Progenitor cell of endocrine pancreas (in vitro differentiated cells): ENCODE measurements around the gene ZMAT2. TPM values are rescaled to one million over a fixed set of nuclear protein-coding genes. Genes with fewer than 3 reads are reported as not detected.

Experiments used
- DNase-seq: peaks from one replicate; pipeline ENCODE4 v3.0.0; 2021; ENCODE audit warnings: low spot score; ENCODE audit not compliant: unreplicated experiment
- H3K27ac Mint-ChIP-seq: 2 replicates; pipeline ENCODE4 v1.8.0; 2021; ENCODE audit warnings: mild to moderate bottlenecking, moderate library complexity, mixed read lengths
- H3K27me3 Mint-ChIP-seq: 2 replicates; pipeline ENCODE4 v1.8.0; 2021; ENCODE audit warnings: mixed read lengths
- H3K36me3 Mint-ChIP-seq: 2 replicates; pipeline ENCODE4 v1.8.0; 2022; ENCODE audit warnings: mixed read lengths; ENCODE audit not compliant: insufficient read depth
- H3K4me1 Mint-ChIP-seq: 2 replicates; pipeline ENCODE4 v1.8.0; 2021; ENCODE audit warnings: low read depth, mixed read lengths
- H3K4me3 Mint-ChIP-seq: 2 replicates; pipeline ENCODE4 v1.8.0; 2021; ENCODE audit warnings: low read depth, mild to moderate bottlenecking, moderate library complexity, mixed read lengths
- H3K9me3 Mint-ChIP-seq: 2 replicates; pipeline ENCODE4 v1.8.0; 2021; ENCODE audit warnings: low read depth, mixed read lengths
- total RNA-seq: library from RNA; stranded (reverse); gene quantifications from 2 replicates; pipeline ENCODE4 v1.2.1, GENCODE V29; 2021
- TF ChIP-seq, protein P1 (sequence below): fragments of 200-600 bp; sonication (generic); IDR thresholded peaks from one replicate; pipeline ENCODE4 v1.5.0; 2021; ENCODE audit warnings: antibody characterized with exemption, mild to moderate bottlenecking; ENCODE audit not compliant: unreplicated experiment

ZMAT2 gene
- total RNA-seq, 1 donor from 2014 or later, result 67.7 TPM

DNA sequence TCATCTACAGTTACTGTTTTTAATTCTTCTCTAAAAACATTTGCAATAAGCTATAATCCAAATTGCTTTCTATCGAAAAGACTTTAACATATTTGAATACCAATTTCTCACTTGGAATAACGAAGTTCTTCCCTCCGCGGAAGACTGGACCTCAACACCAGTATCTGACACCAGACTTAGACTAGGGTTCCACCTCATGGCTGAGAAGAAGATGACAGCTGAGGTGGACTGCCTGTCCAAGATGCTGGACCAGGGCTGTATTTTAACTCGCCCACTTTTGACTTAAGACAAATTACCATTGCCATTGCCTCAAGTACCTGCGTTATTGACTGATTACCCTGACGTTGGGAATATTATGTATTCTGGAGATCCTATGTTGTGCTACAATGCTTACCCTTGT lies 34.1 kb downstream of the ZMAT2 start:
- no peak overlapping the region for H3K27ac Mint-ChIP-seq
- H3K4me1 Mint-ChIP-seq, result no peaks in the 10 kb centered on the region
- H3K36me3 Mint-ChIP-seq, result no peaks in the 10 kb centered on the region
- TF ChIP-seq, protein P1, sequence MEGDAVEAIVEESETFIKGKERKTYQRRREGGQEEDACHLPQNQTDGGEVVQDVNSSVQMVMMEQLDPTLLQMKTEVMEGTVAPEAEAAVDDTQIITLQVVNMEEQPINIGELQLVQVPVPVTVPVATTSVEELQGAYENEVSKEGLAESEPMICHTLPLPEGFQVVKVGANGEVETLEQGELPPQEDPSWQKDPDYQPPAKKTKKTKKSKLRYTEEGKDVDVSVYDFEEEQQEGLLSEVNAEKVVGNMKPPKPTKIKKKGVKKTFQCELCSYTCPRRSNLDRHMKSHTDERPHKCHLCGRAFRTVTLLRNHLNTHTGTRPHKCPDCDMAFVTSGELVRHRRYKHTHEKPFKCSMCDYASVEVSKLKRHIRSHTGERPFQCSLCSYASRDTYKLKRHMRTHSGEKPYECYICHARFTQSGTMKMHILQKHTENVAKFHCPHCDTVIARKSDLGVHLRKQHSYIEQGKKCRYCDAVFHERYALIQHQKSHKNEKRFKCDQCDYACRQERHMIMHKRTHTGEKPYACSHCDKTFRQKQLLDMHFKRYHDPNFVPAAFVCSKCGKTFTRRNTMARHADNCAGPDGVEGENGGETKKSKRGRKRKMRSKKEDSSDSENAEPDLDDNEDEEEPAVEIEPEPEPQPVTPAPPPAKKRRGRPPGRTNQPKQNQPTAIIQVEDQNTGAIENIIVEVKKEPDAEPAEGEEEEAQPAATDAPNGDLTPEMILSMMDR, result peak; percentile 39
- peaks cover 26% of the 10 kb centered on the region for H3K27me3 Mint-ChIP-seq
- no peak overlapping the region for H3K4me3 Mint-ChIP-seq
- H3K9me3 Mint-ChIP-seq, result no peaks in the 10 kb centered on the region
- no peak for DNase-seq

DNA sequence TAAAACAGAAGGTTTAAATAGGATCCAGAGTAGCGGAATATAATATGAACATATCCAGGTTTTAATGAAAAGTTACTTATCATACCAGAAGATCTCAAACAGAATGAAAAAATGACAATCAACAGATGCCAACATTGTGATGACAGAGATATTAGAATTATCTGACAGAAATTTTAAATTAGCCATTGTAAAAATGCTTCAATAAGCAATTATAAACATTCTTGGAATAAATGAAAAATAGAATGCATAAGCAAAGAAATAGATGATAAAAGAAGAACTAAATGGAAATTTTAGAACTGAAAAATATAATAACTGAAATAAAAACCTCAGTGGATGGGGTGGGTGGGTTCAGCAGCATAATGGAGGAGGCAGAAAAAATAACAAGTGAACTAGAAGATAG lies 37.2 kb downstream of the ZMAT2 start:
- Mint-ChIP-seq H3K4me1 (no peaks in the 10 kb centered on the region), H3K27me3 (peaks cover 25% of the 10 kb centered on the region), H3K4me3 (no peak overlapping the region), H3K9me3 (no peaks in the 10 kb centered on the region), H3K27ac (no peak overlapping the region), H3K36me3 (no peaks in the 10 kb centered on the region)
- TF ChIP-seq, protein P1, result no peak
- DNase-seq, result no peak

DNA sequence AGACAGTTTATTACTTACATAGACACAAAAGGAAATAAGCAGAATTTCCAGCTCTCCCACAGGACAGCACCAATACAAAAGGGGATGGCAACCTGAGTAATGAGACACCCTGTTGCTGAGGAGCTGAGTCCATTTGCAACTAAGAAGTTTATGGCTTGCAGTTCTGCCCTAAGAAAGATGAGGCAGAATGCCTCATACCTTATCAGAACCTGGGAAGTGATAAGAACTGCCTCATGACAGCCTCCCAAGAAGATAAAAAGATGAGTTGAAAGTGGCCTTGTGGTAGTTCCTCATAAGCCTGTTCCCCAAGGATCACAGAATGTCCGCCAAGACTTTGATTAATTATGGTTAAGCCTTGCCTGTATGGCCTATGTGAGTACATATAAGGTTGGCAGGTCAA lies 41.7 kb downstream of the ZMAT2 start:
- no peak overlapping the region for H3K27ac Mint-ChIP-seq
- peaks cover 3% of the 10 kb centered on the region for H3K9me3 Mint-ChIP-seq

GRCh38 chr5:140753561-140753960 lies 53.3 kb downstream of the ZMAT2 start:
- TF ChIP-seq, protein P1, result no peak
- H3K4me1 Mint-ChIP-seq, result no peaks in the 10 kb centered on the region
- no peak for DNase-seq
- H3K27ac Mint-ChIP-seq, result no peak overlapping the region
- no peaks in the 10 kb centered on the region for H3K36me3 Mint-ChIP-seq
- no peaks in the 10 kb centered on the region for H3K27me3 Mint-ChIP-seq
- H3K9me3 Mint-ChIP-seq, result peaks cover 69% of the 10 kb centered on the region
- no peak overlapping the region for H3K4me3 Mint-ChIP-seq

More for the DNA sequence above, 41.7 kb downstream of the ZMAT2 start:
- no peak overlapping the region for H3K4me3 Mint-ChIP-seq
- DNase-seq, result no peak
- peaks cover 4% of the 10 kb centered on the region for H3K27me3 Mint-ChIP-seq
- TF ChIP-seq, protein P1, result no peak
- no peaks in the 10 kb centered on the region for H3K4me1 Mint-ChIP-seq
- H3K36me3 Mint-ChIP-seq, result no peaks in the 10 kb centered on the region

Other genes with a start within 250 kb of the ZMAT2 start
- 6.1 and 6.7 TPM in 2 replicates for gene EIF4EBP3, start 152.8 kb upstream of the ZMAT2 start, total RNA-seq
- 31.8 and 34.6 TPM in 2 replicates for gene SRA1, start 143.0 kb upstream of the ZMAT2 start, total RNA-seq
- 47.8 and 53.6 TPM in 2 replicates for gene APBB3, start 135.8 kb upstream of the ZMAT2 start, total RNA-seq
- 67.3 and 69.2 TPM in 2 replicates for gene SLC35A4, start 135.6 kb upstream of the ZMAT2 start, total RNA-seq
- 0.36 TPM in 1 of 2 replicates, not detected in the other for gene CD14, start 67.3 kb upstream of the ZMAT2 start, total RNA-seq
- 25.9 and 27.5 TPM in 2 replicates for gene TMCO6, start 61.0 kb upstream of the ZMAT2 start, total RNA-seq
- gene NDUFA2, start 52.8 kb upstream of the ZMAT2 start, total RNA-seq, result 62.4 and 63.9 TPM in 2 replicates
- 76.1 and 85.2 TPM in 2 replicates for gene IK, start 52.6 kb upstream of the ZMAT2 start, total RNA-seq
- gene WDR55, start 35.5 kb upstream of the ZMAT2 start, total RNA-seq, result 26.0 and 26.9 TPM in 2 replicates
- gene DND1, start 26.9 kb upstream of the ZMAT2 start, total RNA-seq, result 3.1 and 4.0 TPM in 2 replicates
- gene HARS1, start 9.1 kb upstream of the ZMAT2 start, total RNA-seq, result 77.7 and 78.9 TPM in 2 replicates
- gene HARS2, start 9.0 kb upstream of the ZMAT2 start, total RNA-seq, result 44.7 and 47.5 TPM in 2 replicates
- gene PCDHA1, start 85.7 kb downstream of the ZMAT2 start, total RNA-seq, result not detected in 2 replicates
- 5.6 and 5.9 TPM in 2 replicates for gene PCDHA2, start 94.4 kb downstream of the ZMAT2 start, total RNA-seq
- 1.5 and 2.4 TPM in 2 replicates for gene PCDHA3, start 100.6 kb downstream of the ZMAT2 start, total RNA-seq
- 27.8 and 28.6 TPM in 2 replicates for gene PCDHA4, start 106.6 kb downstream of the ZMAT2 start, total RNA-seq
- gene PCDHA5, start 121.2 kb downstream of the ZMAT2 start, total RNA-seq, result 3.4 and 4.4 TPM in 2 replicates
- gene PCDHA6, start 127.5 kb downstream of the ZMAT2 start, total RNA-seq, result 12.5 and 13.2 TPM in 2 replicates
- gene PCDHA7, start 133.8 kb downstream of the ZMAT2 start, total RNA-seq, result 4.3 and 4.9 TPM in 2 replicates
- gene PCDHA8, start 140.7 kb downstream of the ZMAT2 start, total RNA-seq, result 4.9 and 5.1 TPM in 2 replicates
- 3.4 and 3.8 TPM in 2 replicates for gene PCDHA9, start 147.9 kb downstream of the ZMAT2 start, total RNA-seq
- gene PCDHA10, start 155.4 kb downstream of the ZMAT2 start, total RNA-seq, result 18.3 and 19.2 TPM in 2 replicates
- 10.0 and 10.5 TPM in 2 replicates for gene PCDHA11, start 168.5 kb downstream of the ZMAT2 start, total RNA-seq
- 12.9 and 13.7 TPM in 2 replicates for gene PCDHA12, start 174.9 kb downstream of the ZMAT2 start, total RNA-seq
- gene PCDHA13, start 181.7 kb downstream of the ZMAT2 start, total RNA-seq, result 3.5 and 3.9 TPM in 2 replicates
- gene PCDHAC1, start 225.9 kb downstream of the ZMAT2 start, total RNA-seq, result 7.7 and 8.9 TPM in 2 replicates